ENCODE data around the gene PACS2. TPM values are rescaled to one million over a fixed set of nuclear protein-coding genes. Genes with fewer than 3 reads are reported as not detected.

PACS2 gene
- total RNA-seq, 1 donor from 2014 or later: 22.5 TPM

- no peaks in the 10 kb centered on the region for H3K27me3 ChIP-seq
- no peak overlapping the region for H3K4me2 ChIP-seq
- peaks cover 4% of the 10 kb centered on the region for H3F3A ChIP-seq (ENCODE audit: low read depth)
- TF ChIP-seq, protein P1, sequence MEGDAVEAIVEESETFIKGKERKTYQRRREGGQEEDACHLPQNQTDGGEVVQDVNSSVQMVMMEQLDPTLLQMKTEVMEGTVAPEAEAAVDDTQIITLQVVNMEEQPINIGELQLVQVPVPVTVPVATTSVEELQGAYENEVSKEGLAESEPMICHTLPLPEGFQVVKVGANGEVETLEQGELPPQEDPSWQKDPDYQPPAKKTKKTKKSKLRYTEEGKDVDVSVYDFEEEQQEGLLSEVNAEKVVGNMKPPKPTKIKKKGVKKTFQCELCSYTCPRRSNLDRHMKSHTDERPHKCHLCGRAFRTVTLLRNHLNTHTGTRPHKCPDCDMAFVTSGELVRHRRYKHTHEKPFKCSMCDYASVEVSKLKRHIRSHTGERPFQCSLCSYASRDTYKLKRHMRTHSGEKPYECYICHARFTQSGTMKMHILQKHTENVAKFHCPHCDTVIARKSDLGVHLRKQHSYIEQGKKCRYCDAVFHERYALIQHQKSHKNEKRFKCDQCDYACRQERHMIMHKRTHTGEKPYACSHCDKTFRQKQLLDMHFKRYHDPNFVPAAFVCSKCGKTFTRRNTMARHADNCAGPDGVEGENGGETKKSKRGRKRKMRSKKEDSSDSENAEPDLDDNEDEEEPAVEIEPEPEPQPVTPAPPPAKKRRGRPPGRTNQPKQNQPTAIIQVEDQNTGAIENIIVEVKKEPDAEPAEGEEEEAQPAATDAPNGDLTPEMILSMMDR (IDR thresholded peaks at IDR 0.05): no peak
- TF ChIP-seq EZH2 (IDR thresholded peaks at IDR 0.05): no peak
- TF ChIP-seq EZH2phosphoT487 (IDR thresholded peaks at IDR 0.05): no peak
- no peaks in the 10 kb centered on the region for H3K36me3 ChIP-seq
- H3K36me3 Mint-ChIP-seq: peaks cover 51% of the 10 kb centered on the region
- H2AFZ ChIP-seq (replicated peaks): no peak overlapping the region
- H3K27ac Mint-ChIP-seq: peak overlapping the region; percentile 69
- no peaks in the 10 kb centered on the region for H3K9me3 ChIP-seq (ENCODE audit: low read depth)
- no peak overlapping the region for H3K27ac ChIP-seq
- DNase-seq (ENCODE audit: low spot score): no peak
- no peak overlapping the region for H3K4me3 ChIP-seq
- no peak overlapping the region for H3K9ac ChIP-seq
- H4K20me1 ChIP-seq (ENCODE audit: low read depth): peaks cover 71% of the 10 kb centered on the region
- peaks cover 32% of the 10 kb centered on the region for H3K9me3 Mint-ChIP-seq
- no peaks in the 10 kb centered on the region for H3K4me1 ChIP-seq
- peaks cover 100% of the 10 kb centered on the region for H3K79me2 ChIP-seq (ENCODE audit: low read depth)
- H3K27me3 Mint-ChIP-seq (ENCODE audit: insufficient read depth, low read depth): no peaks in the 10 kb centered on the region
- H3K4me1 Mint-ChIP-seq: peaks cover 9% of the 10 kb centered on the region
- peak overlapping the region; percentile 19 for H3K4me3 Mint-ChIP-seq
These were observed 112.9 kb downstream of the PACS2 start for GRCh38 chr14:105427412-105427811.

- H3K27me3 ChIP-seq: no peaks in the 10 kb centered on the region
- peaks cover 71% of the 10 kb centered on the region for H4K20me1 ChIP-seq (ENCODE audit: low read depth)
- DNase-seq (ENCODE audit: low spot score): no peak
- peaks cover 100% of the 10 kb centered on the region for H3K79me2 ChIP-seq (ENCODE audit: low read depth)
- no peaks in the 10 kb centered on the region for H3K36me3 ChIP-seq
- H3K9me3 ChIP-seq (ENCODE audit: low read depth): no peaks in the 10 kb centered on the region
- no peak overlapping the region for H2AFZ ChIP-seq (replicated peaks)
- H3K4me1 Mint-ChIP-seq: peaks cover 3% of the 10 kb centered on the region
- peaks cover 51% of the 10 kb centered on the region for H3K36me3 Mint-ChIP-seq
- no peak overlapping the region for H3K4me2 ChIP-seq
- no peaks in the 10 kb centered on the region for H3K27me3 Mint-ChIP-seq (ENCODE audit: insufficient read depth, low read depth)
- H3K9ac ChIP-seq: no peak overlapping the region
- no peak overlapping the region for H3K27ac ChIP-seq
- H3F3A ChIP-seq (ENCODE audit: low read depth): peaks cover 4% of the 10 kb centered on the region
- TF ChIP-seq, protein P1 (IDR thresholded peaks at IDR 0.05): no peak
- TF ChIP-seq EZH2phosphoT487 (IDR thresholded peaks at IDR 0.05): no peak
- no peak overlapping the region for H3K27ac Mint-ChIP-seq
- no peak overlapping the region for H3K4me3 ChIP-seq
- peaks cover 32% of the 10 kb centered on the region for H3K9me3 Mint-ChIP-seq
- H3K4me1 ChIP-seq: no peaks in the 10 kb centered on the region
- peak overlapping the region; percentile 50 for H3K4me3 Mint-ChIP-seq
These were observed 113.5 kb downstream of the PACS2 start for GRCh38 chr14:105427936-105428485.

DNA sequence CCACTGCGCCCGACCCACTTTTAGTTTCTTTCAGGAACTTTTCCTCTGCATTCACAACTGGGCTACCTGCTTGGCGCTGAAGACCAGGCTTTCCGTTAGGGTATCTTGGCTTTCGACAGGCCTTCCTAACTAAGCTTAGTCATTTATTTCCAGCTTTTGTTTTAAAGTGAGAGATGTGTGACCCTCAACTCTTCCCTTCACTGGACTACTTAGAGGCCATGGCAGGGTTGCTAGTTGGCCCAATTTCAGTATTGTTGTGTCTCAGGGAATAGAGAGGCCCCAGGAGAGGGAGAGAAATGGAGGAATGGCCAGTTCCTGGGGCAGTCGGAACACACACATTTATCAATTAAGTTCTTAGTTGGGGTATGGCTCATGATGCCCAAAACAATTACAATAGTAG lies 115.5 kb downstream of the PACS2 start:
- Mint-ChIP-seq H3K27ac (no peak overlapping the region), H3K36me3 (peaks cover 58% of the 10 kb centered on the region), H3K4me3 (no peak overlapping the region), H3K4me1 (no peaks in the 10 kb centered on the region), H3K27me3 (ENCODE audit: insufficient read depth, low read depth) (no peaks in the 10 kb centered on the region), H3K9me3 (peaks cover 39% of the 10 kb centered on the region)
- Histone ChIP-seq H3K9me3 (ENCODE audit: low read depth) (no peaks in the 10 kb centered on the region), H3K27ac (no peak overlapping the region), H3K4me3 (no peak overlapping the region), H4K20me1 (ENCODE audit: low read depth) (peaks cover 71% of the 10 kb centered on the region), H3K79me2 (ENCODE audit: low read depth) (peaks cover 100% of the 10 kb centered on the region), H3K9ac (no peak overlapping the region), H2AFZ (replicated peaks) (no peak overlapping the region), H3F3A (ENCODE audit: low read depth) (peaks cover 4% of the 10 kb centered on the region), H3K4me2 (no peak overlapping the region), H3K4me1 (no peaks in the 10 kb centered on the region), H3K36me3 (no peaks in the 10 kb centered on the region), H3K27me3 (no peaks in the 10 kb centered on the region)
- no peak for DNase-seq (ENCODE audit: low spot score)
- TF ChIP-seq, protein P1 (IDR thresholded peaks at IDR 0.05): no peak
